ENCODE results near the gene TMEM50A.
"Not testable (repeated sequence)": the region's sequence is repeated elsewhere in the genome, so short reads cannot be mapped to it uniquely, and the experiment has no call there.

Gene TMEM50A

DNA sequence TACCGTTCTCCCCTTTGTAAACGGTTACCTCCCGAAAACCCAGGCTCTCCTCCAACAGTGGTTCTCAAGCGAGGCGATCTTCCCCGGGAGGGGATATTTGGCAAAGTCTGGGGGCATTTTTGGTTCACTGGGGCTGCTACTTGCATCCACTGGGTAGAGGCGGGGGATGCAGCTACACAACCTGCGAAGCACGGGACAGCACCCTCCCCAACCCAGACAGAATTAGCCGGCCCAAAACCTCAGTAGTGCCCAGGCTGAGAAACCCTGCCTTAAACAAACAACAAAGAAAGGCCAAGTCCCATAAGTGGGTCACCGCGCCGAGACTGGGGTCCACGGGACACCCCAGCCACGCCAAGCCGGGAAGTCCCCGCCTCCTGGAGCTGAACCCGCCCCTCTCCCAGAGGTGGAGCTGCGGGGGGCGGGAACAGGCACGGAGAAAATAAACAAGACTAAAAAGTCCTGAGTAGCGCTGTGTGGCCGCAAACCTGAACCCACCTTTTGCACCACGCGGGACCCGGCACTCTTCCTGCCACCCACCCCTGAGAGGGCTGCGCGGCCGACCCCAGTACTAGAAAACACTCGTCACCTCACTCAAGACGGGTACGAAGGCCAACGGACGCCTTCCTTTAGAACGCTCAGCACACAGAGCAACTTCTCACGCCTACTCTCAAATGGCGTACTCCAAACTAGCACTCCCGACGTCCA lies 499 bp upstream of the TMEM50A start:
- DNase-seq = not testable (repeated sequence)

DNA sequence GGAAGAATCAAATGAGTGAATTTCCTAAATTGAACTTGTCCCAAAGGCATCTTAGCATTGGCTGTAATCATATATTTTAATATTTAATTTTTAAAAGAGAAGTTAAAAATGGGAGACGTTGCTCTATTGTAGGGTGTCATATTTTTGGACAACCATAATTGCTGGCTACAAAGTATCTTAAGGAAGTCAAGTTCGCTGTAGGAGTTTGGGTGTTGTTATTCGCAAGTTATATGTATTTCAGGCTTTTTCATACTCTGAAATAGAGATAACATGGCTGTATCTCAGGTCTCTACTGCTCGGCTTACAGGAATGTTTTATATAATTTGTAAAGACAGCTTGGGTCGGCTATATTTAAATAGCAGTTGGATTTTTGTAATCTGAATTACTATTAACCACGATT lies 852 bp downstream of the TMEM50A start:
- DNase-seq = no peak

DNA sequence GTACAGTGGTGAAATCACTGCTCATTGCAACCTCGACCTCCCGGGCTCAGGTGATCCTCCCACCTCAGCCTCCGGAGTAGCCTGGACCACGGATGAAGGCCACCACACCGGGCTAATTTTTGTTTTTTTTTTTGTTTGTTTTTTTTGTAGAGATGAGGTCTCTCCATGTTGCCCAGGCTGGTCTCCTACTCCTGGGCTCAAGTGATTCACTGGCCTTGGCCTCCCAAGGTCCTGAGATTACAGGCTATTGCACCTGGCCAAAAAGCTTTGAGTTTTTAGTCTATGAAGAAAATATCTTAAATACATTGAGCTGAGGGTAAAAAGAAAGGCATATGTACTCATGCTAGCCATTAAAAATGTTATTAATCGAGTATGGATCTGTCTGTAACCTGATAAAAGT lies 3.6 kb downstream of the TMEM50A start:
- DNase-seq = no peak

DNA sequence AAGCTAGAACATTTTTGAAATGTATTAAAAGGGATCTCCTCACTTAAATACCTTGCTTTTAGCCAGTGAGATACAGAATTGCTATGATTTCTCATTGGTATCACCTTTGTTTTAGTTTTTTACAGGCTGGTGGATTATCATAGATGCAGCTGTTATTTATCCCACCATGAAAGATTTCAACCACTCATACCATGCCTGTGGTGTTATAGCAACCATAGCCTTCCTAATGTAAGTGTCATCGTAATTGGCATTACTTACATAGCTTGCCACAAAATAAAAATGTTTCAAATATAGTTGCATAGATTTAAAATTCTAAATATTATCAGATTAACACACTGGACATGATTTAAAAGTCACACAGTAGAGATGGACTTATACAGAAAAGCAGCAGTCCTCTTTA lies 4.7 kb downstream of the TMEM50A start:
- no peak for DNase-seq

DNA sequence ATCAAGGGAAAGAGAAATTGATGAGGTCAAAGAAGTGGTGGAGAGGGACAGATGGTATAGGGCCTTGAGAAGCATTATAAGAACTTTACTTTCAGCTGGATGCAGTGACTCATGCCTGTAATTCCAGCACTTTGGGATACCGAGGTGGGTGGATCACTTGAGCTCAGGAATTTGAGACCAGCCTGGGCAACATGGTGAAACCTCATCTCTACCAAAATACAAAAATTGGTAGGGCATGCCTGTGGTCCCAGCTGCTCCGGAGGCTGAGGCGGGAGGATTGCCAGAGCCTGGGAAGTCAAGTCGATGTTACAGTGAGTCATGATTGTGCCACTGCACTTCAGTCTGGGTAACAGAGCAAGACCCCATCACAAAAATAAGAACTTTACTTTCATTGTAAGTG lies 5.7 kb downstream of the TMEM50A start:
- DNase-seq = no peak

DNA sequence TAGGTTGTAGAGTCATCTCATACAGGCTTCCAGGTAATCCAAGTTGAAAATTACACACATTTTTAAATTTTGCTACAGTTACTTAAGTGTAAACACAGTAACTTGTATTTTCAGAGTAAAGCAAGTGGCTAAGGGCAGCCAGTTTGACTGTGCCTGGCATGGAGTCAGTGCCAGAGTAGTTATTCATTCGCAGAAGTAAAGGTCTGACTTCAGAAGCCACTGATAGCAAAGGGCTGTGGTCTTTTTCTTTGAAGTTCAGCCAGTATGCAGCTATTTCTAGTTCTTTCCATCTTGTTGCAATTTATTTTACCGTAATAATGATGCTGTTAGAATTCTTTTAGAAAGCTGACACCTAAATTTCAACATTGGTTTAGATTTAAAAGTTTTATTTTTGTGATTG lies 9.4 kb downstream of the TMEM50A start:
- no peak for DNase-seq

DNA sequence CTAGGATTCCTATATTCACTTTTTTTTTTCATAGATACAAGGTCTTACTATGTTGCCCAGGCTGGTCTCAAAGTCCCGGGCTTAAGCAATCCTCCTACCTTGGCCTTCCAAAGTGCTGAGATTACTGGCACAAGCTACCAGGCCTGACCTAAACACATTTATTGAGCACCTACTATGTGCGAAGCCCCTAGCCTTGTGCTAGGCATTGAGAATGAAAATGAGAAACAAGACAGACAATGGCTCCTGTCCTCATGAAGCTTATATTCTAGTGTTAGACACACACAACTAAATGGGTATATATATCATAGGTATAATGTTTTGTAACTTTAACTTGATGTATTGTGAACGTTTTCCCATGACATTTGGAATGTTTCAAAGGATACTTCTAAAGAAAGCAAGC lies 11.5 kb downstream of the TMEM50A start:
- DNase-seq = no peak

DNA sequence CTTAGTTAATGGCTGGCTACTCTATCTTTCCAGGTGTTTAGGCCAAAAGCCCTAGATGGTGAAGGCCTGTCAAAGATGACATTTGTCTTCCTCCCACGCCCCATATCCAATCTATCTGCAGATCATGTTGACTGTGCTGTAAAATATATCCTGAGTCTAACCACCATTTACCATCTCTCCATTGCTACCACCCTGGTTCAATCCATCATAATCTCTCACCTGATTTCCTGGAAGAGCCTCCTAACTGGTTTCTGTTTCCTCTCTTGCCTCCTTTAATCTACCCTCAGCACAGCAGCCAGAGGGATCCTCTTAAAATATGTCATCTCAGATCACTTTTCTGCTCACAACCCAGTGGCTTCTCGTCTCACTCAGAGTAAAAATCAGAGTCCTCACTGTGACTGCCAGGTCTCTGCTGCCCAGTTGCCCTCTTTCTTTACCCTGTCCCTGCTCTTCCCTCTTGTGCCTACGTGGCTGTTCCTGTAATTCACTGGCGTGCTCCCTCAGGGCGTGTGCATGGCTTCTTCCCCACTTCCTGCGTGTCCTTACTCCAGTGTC lies 17.8 kb downstream of the TMEM50A start:
- DNase-seq = no peak

DNA sequence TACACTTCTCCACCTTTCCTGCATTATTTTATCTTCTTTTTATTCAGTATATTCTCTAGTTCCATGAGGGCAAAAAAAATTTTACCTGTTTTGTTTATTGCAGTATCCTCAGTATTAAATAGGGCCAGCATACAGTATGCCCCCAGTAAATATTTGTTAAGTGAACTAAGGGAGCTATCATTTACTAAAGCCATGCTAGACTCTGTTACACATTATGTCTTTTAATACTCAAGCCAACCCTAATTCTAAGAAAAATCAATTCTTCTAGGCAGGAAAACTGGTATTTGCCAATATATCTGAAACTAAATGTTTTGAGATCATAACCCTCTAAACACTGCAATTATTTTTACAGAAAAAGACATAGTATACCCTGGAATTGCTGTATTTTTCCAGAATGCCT lies 18.3 kb downstream of the TMEM50A start:
- DNase-seq = no peak

DNA sequence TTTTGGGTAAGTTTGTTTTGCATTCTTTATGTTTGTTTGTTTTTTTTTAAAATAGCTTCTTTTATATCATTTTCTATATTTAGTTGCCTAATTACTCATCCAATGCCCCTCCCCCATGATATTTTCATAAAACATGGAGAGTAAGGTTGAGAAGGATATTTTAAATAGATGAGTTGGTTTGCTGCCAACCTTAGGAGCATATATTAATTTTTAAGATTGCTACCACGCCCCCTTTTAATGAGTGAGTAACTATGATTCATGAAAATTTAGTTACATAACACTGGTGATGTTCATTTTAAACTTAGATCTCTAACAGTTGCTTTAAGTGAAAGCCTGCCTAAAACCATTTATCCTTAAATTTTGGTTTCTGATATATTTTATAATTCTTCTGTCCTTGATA lies 18.7 kb downstream of the TMEM50A start:
- no peak for DNase-seq

DNA sequence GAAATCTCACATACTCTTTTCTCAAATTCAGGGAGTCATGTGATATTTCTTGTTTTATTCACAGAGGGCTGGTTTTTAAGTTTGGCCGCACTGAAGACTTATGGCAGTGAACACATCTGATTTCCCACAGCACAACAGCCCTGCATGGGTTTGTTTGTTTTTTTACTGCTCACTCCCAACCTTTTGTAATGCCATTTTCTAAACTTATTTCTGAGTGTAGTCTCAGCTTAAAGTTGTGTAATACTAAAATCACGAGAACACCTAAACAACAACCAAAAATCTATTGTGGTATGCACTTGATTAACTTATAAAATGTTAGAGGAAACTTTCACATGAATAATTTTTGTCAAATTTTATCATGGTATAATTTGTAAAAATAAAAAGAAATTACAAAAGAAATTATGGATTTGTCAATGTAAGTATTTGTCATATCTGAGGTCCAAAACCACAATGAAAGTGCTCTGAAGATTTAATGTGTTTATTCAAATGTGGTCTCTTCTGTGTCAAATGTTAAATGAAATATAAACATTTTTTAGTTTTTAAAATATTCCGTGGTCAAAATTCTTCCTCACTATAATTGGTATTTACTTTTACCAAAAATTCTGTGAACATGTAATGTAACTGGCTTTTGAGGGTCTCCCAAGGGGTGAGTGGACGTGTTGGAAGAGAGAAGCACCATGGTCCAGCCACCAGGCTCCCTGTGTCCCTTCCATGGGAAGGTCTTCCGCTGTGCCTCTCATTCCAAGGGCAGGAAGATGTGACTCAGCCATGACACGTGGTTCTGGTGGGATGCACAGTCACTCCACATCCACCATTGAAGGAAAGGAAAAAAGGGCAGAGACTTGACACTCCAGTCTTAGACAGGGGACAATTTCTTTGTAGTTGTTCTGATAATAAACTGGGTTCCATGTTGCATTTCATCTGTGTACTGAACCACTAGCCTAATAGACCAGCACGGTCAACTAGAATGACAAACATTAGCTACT lies 22.8 kb downstream of the TMEM50A start:
- DNase-seq = no peak

DNA sequence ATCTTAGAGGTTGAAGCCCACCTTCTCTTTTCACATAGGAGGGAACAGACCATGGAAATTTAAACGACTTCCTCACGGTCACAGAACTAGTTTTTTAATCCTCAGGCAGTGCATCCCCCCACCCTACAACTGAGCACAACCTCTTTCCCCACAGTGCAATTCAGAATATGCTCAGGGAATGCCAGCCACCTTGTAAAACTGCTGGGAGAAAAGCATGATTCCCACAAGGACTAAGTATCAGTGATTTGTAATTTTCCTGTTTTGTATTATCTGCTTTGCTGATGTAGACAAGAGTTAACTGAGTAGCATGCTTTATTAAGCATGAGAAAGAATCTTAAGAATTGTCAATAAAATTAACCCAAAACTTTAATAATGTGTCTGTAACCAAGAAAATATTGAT lies 23.8 kb downstream of the TMEM50A start:
- no peak for DNase-seq

DNA sequence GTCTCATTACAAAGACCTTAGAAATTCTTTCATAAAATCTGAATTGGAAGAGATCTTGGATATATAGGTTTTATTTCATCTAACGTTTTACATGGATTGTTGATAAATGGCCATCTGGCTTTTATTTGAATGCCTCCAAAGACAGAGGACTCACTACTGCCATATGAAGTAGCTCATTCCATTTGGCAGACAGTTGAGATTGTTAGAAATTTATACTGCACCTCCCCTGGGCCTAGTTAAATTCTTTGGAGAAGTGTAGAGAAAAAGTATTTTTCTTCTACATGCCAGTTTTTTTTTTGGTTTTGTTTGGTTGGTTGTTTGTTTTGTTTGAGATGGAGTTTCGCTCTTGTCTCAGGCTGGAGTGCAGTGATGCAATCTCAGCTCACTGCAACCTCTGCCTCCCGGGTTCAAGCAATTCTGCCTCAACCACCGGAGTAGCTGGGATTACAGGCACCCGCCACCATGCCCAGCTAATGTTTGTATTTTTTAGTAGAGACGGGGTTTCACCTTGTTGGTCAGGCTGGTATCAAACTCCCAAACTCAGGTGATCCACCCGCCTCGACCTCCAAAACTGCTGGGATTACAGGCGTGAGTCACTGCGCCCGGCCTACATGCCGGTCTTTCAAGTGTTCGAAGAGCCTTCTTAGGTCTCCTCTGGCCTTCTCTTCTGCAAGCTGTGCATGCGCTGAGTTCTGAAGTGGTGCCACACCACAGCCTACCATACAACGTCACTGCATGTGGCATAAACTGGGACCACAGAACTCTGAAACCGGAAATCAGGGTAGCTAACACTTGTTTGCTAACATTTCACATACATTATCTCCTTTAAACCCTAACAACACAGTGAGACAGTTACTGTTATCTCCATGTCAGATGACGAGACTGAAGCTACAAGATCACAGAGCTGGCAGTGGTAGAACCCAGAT lies 24.8 kb downstream of the TMEM50A start:
- not testable (repeated sequence) for DNase-seq

DNA sequence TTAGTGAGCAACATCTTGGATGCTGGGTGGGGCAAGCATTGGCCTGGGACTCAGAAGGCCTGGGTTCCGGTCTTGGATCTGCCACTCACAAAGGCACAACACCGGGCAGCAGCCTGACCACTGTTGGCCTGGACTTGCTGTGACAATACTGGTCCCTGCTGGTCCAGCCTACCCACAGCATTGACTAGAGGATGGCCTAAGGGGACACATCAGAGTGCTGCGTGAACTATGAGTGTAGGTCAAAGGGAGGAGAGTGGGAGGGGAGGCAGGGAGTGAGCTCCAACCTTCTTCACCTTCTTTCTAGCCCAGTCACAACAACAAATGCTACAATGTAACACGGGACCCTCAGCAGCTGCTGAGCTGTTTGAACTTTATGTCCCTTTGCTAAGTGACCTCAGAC lies 31.1 kb downstream of the TMEM50A start:
- no peak for DNase-seq

DNA sequence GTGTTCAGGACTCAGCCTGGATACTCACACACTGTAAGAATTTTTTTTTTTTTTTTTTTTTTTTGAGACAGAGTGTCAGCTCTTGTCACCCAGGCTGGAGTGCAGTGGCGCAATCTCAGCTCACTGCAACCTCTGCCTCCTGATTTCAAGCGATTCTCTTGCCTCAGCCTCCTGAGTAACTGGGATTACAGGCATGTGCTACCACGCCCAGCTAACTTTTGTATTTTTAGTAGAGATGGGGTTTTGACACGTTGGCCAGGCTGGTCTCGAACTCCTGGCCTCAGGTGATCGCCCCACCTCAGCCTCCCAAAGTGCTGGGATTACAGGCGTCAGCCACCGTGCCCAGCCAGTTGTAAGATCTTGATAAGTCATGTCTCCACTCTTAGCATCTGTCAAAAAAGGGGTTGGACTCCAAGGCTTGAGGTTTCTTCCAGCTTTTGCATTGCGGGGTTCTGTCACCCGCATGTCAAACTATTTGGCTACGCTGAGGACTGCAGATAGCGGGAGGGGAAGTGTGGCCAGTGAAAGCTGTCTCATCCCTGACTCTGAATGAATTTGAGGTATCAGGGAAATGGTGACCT lies 31.6 kb downstream of the TMEM50A start:
- not testable (repeated sequence) for DNase-seq

DNA sequence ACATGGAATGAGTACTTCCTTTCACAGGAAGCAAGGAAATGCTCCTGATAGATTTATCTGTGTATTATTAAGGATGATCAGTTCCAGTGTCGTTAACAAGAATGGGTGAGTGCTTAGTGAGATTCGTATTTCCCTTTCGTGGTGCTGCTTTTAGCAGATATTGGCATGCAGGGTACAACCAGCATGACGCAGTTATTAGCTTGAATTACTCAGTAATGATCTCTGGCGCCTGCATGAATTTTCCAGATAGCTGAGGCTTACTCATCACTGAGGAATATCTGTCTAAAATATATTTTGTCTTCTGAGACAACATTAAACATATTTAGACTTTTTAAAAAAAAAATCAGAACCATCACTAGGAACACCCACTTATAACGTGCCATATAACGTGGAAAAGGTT lies 33.6 kb downstream of the TMEM50A start:
- not testable (repeated sequence) for DNase-seq

DNA sequence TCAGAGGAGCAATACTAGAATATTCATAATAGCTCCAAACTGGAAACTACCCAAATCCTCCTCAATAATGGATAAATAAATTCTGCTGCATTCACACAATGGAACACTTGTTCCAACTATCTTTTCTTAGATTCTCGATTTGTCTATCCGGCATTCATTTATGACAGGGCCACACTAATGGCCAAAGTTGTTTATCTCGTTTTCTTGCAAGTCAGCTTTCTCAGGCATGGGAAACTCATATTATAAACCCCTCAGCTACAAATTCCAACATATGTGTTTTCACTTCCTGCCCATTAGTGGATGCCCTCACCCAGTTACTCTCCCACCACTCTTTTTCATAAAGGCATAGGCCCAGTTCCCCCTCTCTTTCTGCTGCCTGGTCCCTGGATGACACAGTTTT lies 40.2 kb downstream of the TMEM50A start:
- DNase-seq = not testable (repeated sequence)

DNA sequence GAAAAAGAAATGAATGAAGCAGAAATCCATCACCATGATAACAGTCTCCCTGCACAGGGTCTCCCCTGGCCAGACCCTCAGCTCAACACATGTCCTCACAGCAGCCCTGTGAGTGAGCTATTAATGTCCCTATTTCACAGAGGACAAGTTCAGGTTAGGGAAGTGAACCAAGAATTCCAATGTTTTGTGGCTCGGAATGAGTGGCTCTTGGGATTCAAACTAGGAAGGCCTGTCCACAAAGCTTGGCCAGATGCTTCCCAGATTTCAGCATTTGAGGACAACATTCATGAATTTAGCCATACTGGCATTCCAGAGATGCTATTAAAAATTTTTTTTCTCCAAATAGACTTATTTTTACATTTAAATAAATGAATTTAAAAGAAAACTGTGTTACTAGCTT lies 44.4 kb downstream of the TMEM50A start:
- DNase-seq = not testable (repeated sequence)

DNA sequence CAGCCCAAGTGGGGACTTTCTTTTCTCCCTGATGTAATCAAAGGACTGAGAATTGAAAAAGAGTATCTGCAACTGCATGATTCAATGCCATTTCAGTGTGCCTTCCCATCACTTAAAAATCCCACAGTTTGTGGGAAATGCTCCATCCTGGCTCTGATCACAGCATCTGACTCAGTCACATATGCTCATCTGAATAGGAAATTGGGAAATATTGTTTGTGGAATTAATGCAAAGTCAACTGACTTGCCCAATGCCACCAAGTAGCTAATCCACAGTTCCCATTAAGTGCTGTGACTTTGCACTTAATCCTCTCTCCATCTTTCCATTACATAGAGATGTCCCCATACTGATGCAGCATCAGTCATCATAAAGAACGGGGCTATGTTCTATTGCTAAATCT lies 45.0 kb downstream of the TMEM50A start:
- not testable (repeated sequence) for DNase-seq

DNA sequence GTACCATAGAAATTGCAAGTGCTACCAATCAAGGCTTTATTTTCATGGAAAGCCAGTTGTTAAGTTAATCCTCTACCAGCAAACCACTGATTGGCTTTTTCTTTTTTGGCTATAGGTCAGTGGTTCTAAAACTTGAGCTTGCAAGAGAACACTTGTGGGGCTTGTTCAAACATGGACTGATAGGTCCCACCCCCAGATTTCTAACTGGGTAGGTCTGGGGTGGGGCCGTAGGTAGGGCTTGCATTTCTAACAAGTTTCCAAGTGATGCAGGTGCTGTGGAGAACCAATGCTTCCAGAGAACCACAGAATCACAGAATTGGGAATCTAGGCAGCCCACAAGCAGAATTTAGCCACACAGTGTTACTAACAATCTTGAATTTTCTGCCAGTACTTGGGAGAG lies 45.7 kb downstream of the TMEM50A start:
- not testable (repeated sequence) for DNase-seq

DNA sequence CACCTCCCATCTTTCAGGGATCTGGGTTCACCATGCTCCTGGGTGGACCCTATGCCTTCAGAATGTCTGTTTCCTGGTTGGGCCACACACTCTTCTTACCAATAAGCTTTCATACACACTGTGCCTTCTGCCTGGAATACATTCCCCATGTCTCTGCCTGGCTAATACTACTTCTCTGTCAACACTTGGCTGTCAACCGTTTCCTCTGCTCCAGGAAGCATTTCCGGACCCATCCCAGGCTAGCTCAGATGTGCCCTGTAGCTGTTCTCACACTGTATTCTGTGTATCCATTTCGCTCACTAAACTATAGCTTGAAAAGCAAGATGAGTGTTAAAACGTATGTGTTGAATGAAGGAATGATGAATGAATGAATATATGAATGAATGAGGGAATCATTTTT lies 49.0 kb downstream of the TMEM50A start:
- not testable (repeated sequence) for DNase-seq

DNA sequence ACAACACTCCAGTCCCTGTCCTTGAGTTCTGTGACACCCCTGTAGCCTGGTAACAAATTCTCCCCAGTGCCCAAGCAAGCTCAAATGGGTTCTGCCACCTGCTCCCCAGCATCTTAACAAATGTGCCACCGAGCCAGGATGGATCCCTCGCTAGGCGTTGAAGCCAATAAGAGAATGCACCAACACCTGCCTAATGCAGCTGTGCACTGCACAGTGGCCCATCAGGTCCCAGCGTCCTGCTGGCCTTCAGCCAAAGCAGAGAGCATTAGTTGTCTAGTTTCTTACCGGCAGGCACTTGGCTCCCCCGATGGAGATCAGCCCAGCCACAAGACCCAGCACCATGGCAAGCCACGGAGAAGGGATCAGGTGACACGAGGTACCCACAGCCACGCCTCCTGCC lies 50.6 kb downstream of the TMEM50A start:
- not testable (repeated sequence) for DNase-seq
